GM19438 (cell line): ENCODE measurements around the gene PLXNA2.

Experiments
- ATAC-seq: cut with Tn5 transposase; IDR thresholded peaks from one replicate; pipeline ENCODE4 v1.9.1; 2021; ENCODE audit warnings: low read depth; ENCODE audit not compliant: unreplicated experiment

The PLXNA2 gene

GRCh38 chr1:208268541-208269337 lies 24.6 kb upstream of the PLXNA2 start:
- no peak for ATAC-seq

DNA sequence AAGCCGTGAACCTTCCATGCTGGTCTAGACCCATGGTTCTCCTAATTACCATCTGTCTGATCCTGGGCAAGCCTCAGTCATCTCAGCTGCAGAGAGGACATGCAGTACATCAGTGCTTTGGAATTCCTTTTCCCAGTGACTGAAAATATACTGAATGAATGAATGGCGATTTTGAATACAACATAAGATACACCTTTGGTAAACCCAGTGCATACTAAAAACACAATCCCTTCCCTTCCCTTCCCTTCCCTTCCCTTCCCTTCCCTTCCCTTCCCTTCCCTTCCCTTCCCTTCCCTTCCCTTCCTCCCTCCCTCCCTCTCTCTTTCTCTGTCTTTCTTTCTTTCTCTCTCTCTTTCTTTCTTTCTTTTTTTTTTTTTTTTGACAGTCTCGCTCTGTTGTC lies 21.3 kb upstream of the PLXNA2 start:
- no peak for ATAC-seq

DNA sequence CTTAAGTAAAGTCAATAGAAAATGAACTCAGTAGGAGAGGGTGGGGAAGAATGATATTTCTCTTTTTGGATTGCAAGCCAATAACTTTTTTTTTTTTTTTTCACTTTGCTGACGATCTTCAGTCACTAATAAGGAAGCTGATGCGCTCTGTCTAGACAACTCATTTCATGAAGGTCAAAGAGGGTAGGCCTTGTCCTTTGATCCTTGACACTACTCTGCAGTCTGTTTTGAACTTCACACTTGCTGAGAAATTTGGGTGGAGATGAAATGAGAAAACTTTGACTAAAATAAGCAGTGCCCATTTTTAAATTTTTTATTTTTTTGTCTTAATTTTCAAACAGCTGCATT lies 20.9 kb upstream of the PLXNA2 start:
- ATAC-seq, result no peak

GRCh38 chr1:208264469-208265121 lies 20.4 kb upstream of the PLXNA2 start:
- no peak for ATAC-seq

- ATAC-seq, result no peak
Observed at GRCh38 chr1:208261874-208262273, 17.7 kb upstream of the PLXNA2 start.

GRCh38 chr1:208258277-208258676 lies 14.1 kb upstream of the PLXNA2 start:
- ATAC-seq, result no peak

DNA sequence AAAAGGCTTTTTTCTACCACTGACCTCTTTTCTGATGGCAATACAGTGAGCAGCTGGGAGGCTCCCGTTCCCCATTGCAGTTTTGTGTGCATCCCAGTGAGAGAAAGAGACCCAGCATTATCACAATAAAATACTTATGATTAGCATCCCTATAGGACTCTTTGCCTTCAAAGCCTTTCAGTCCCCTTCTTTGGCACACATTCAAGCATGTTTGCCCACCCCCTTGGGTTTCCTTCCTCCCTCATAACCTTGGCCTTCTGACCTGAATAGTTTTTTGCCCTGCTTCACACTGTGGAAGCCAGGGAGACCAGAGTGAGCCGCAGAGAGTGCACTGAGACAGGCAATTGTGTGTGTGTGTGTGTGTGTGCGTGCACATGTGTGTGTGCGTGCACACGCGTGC lies 13.2 kb upstream of the PLXNA2 start:
- no peak for ATAC-seq

GRCh38 chr1:208256556-208256955 lies 12.4 kb upstream of the PLXNA2 start:
- no peak for ATAC-seq

DNA sequence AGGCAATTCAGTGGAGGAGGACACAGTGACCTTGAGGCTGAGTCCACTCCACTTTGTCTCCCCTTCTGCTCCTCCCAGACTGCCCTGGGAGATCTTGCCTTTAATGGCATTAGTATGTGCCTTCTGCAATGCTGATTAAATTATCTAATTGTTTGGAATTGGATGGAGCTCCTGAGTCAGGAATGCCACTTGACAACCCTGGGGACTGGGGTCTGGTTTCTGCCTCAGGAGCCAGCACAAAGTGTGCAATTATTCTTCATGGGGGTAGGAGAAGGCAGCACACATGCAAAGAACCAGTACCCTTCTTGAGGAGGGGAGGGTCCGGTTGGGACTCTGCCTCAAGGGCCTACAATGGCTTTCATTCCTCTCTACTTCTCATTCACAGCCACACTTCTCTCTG lies 11.9 kb upstream of the PLXNA2 start:
- ATAC-seq, result no peak

GRCh38 chr1:208254862-208255261 lies 10.7 kb upstream of the PLXNA2 start:
- no peak for ATAC-seq

GRCh38 chr1:208254376-208254775 lies 10.2 kb upstream of the PLXNA2 start:
- no peak for ATAC-seq

- no peak for ATAC-seq
Observed at GRCh38 chr1:208252836-208253576, 8.8 kb upstream of the PLXNA2 start.

GRCh38 chr1:208251911-208252835 lies 8.0 kb upstream of the PLXNA2 start:
- ATAC-seq, result no peak

- no peak for ATAC-seq
Observed at GRCh38 chr1:208251015-208251414, 6.8 kb upstream of the PLXNA2 start.

GRCh38 chr1:208250613-208251012 lies 6.4 kb upstream of the PLXNA2 start:
- no peak for ATAC-seq

DNA sequence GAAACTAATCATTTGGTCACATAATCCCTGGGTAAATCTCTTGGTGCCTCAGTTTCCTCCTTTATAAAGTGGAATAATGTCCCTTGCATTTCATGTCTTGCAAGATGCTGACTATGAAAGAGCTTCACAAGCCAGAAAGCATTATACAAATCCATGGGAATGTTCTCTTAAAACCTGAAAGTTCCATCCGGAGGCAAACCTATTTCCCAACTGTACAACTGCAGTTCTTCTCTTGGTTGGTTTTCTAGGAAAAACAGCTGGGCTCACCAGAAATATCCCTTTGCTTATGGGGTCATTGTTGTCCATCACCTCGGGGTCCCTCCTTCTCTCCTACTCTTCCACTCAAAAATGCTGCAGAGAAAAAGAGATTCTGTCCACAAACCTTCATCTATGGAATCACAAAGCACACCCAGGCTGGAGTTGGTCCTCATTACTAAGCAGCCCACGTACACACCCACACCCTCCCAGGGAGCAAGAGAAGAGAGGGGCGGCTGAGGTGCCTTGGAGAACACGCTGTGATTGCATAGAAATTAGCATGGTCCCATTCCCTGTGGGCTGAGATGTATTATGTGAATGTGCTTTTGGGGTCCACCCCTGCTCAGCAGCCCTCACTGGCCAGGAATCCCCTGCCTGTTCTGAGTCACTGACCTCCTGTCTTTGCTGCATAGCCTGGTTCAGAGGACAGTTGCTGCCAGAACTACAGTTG lies 5.0 kb upstream of the PLXNA2 start:
- ATAC-seq, result no peak

DNA sequence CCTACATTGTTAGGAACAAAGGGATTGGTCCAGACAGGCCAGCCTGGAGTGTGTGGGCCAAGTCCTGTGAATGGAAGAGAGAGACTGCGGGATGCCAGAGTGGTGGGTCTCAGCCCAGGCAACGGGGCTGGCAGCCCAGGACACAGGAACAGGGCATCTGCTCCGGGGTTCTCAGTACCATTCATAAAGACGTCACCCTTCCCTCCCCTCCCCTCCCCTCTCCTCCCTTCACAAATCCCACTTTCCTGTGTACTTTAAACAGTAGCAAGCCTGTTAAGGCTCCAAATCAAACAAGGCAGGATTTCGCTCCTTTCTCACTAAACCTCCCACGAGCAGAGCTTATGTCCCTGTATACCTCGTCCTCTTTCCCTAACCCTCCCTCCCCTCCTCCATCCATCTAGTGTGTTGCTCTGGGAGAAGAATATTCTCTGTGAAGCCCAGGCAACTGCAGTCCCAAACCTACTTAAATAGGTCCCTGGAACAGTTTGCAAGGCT lies 4.2 kb upstream of the PLXNA2 start:
- no peak for ATAC-seq

- ATAC-seq, result no peak
Observed at GRCh38 chr1:208247696-208248095, 3.5 kb upstream of the PLXNA2 start.

GRCh38 chr1:208245185-208245705 lies 1.1 kb upstream of the PLXNA2 start:
- ATAC-seq, result no peak
